Suppressor macrophage treated with lipopolysaccharide for 4 hours (primary cell): ENCODE measurements around the gene CIBAR2.
A peak's percentile ranks its signal among the peaks of the same experiment; 100 is the strongest.

Experiments
- DNase-seq: peaks from one replicate; pipeline ENCODE4 v3.0.0-alpha.2; 2020

The CIBAR2 gene

DNA sequence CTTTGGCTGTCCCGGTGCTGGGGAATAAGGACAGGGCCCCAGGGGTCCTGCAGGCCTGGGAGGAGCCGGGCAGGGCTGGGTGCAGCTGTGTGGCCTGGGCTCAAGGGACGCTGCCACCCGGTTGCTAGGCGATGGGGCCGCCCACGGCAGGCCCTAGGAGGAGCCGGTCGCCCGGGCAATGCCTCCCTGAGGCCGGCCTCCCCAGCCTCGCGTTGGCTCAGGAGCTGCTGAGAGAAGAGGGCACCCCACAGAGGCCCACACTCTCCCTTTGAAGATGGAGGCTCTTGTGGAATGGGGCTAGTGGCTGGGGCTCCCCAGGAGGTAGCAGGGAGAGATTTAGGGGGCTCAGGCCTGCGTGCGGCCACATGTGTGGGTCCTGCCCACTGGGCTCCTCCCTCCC, at the start of gene CIBAR2:
TSS of gene CIBAR2 (minus strand) at position 109 of the 400 bp plus-strand sequence. CDS start 120 bp downstream, outside the sequence.
- DNase-seq = no peak

DNA sequence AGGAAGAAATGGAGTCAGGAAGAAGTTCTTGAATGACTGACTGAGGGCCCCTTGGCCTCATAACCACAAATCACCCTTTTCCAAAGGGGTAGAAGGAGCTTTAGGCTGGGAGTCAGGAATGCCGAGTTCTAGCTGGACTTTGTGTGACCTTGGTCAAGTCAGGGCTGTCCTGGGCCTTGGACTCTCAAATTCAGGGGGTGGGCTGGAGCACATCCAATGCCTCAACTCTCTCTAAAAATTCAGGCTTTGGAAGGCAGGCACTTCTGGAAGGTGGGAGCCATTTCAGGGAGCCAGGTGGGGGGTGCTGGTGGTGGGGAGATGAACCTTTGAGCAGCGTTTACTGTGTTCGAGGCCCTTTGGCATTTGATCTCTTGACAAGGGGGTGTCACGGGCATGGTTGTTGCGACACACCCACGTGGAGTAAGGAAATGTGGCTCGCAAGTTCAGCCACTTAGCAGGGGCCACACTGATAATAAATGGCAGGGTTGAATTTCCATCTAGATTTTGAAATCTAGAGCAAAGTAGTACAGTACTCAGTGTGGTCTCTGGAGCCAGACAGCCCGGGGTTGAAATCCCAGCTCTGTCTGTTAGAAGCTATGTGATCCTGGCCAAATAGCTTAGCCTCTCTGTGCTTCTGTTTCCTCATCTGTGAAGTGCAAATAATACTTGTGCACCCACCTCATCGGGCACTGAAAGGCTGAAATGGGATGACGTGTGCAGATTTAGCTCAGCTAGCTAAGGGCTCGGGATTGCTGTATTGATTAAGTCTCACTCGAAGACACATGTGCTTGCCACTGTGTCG, 47.1 kb upstream of the CIBAR2 start:
- no peak for DNase-seq

DNA sequence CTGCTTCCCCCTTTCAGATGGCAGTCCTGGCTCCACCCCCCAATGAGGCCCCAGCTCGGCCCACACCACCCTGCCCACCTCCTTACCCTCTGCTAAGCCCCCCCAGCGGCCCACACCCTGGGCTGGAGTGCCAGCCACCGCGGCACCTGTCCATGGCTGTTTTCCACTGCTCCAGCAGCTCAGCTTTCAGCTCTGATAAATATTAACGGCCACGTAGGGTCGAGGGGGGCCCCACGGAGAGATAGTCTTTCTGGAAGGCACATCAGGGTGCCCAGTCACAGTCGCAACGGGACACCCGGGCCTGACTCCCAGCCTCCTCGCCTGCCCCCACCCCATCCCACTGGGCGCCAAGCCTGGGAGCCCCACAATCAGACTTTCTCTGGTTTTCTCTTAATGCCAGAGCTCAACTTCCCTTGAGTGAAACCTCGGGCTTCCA, 46.5 kb upstream of the CIBAR2 start:
- no peak for DNase-seq

DNA sequence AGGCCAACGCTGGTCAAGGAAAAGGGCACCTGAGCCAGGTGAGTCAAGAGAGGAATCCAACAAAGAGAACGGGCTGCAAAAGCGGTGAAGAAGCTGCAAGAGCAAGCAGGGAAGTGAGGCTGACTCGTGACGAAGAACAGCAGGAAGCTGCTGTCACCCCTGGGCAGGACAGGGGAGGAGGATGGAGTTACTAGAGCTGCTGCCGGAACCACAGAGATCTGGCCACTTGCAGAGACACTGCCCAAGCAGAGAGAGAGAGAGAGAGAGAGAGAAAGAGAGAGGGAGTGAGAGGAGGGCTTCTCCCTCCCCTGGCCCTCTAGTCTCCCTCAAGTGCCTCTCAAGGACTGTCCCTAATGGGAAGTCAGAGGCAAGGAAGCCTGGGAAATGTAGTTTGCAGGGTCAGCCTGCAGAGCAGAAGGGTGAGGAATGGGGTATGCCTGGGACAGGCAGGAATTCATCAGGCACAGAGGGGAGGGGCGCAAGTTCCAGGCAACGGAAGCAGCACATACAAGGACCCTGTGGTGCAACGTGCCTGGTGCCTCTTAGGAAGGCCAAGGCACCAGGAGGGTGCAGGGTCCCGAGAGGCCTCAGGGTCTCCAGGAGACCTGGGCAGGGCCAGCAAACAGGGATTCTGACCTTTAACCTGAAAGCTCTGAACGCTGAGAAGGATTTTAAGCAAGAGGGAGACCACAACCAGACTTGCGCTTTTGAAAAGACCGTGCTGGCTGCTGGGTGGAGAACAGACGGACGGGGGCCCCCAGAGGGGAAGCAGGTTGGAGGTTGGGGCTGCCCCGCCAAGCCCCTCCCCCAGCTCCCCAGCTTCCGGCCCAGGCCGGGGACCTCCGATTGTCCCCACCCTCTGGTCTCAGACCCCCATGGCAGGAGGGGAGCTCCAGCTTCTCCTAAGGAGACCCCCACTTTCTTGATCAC, 45.8 kb upstream of the CIBAR2 start:
- peak; percentile 54 for DNase-seq

DNA sequence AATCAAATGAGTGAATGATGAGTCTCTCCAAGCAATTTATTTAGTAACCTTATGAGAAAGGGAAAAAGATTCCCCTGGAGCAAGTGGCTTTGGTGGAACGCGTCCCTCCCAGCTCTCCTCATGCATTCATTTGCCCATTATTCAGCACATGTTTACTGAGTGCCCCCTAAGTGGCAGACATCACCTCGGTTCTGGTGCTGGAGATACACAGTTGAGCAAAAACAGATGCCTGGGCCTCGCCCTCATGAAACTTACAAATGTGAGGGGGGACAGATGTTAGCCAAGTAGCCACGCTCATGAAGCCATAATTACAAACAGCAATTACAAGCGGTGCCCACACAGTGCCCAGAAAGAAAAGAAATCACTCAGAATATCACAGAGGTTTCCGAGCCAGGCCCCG, 45.1 kb upstream of the CIBAR2 start:
- no peak for DNase-seq

DNA sequence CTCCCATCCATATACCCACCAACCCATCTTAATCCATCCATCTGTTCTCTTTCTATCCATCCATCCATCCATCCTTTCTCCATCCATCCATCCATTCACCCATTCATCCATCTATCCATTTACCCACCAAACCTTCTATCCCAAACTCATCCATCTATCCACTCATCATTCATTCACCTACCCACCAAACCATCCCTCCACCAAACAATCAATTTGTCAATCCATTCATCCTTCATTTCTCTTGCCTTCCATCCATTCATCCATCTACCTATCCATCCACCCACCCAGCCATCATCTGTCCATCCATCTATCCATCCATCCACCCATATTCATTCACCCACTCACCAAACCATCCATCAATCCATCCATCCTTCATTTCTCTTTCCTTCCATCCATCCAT, 44.6 kb upstream of the CIBAR2 start:
- no peak for DNase-seq

DNA sequence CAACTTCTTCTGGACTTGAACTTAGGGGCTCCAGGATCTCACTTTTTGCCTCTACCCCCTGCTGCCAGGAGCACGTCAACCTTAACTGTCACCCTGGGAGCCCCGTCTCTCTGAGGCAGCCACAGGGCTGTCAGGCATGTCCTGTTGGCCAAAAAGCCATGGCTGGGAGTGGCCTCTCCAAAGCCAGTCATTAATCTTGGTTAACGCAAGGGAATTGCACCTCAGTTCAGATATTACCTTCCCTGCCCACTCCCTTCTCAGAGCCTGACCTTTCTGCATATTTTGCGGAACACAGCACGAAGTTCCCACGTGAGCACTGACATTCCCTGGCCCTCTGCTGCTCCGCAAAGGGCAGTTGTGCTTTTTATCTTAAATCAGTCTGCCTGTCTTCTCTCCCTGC, 44.2 kb upstream of the CIBAR2 start:
- no peak for DNase-seq

DNA sequence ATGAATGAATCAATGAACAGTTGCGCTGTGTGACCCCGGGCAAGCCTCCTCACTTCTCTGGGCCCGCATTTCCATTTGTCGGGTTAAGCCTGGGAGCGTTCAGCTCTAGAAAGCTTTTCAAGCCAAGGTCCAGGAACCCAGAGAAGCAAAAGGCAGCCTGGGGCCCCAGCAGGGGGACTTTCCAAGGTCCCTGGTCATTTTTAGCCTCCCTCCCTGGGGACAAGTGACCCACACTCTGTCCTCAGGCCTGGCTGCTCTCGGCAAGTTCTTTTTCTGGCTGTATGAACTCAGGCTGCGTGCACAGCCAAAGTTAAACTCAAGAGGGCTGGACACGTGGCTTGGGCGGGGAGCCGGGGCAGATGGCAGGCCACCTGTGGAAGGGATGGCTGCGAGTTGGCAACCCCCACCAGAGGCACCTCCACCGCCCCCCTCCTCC, 41.4 kb upstream of the CIBAR2 start:
- no peak for DNase-seq

DNA sequence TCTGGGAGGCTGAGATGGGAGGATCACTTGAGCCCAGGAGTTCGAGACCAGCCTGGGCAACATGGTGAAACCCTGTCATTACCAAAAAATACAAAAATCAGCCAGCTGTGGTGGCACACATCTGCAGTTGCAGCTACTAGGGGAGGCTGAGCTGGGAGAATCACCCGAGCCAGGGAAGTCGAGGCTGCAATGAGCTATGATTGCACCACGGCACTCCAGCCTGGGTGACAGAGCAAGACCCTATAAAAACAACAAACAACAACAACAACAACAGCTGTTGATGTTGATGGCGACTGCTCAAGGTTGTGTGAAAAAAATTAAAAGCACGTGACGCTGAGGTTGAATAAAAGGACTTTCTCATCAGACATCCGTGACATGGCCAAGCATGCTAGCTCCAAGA, 40.8 kb upstream of the CIBAR2 start:
- no peak for DNase-seq

DNA sequence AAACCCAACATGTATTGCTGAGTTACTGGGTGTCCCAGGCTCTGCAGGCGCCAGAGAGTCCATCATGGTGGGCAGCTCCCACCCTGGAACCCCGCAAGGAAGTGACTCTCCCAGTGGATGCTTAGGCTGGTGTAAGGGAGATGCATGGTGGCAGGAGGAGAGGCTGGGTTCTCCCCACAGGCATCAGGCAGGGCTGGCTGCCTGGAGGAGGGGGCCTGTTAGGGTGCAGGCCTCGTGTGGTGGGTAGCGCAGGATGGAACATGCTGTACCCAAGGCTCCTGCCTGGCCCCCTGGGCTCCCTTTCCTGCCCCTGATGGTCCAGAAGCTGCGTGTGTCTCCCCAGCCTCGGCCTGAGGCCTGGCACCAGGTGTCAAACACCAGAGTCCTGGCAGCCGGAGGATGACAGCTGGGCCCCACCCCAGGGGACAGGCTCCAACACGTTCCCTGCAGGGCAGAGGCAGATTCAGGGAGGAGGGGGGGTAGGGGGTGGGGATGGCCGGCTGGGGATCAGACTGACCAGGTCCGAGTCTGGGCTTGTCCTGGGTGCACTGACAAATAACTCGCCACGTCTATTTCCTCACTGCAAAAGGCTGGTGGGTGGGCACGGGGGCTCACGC, 40.2 kb upstream of the CIBAR2 start:
- DNase-seq = no peak

DNA sequence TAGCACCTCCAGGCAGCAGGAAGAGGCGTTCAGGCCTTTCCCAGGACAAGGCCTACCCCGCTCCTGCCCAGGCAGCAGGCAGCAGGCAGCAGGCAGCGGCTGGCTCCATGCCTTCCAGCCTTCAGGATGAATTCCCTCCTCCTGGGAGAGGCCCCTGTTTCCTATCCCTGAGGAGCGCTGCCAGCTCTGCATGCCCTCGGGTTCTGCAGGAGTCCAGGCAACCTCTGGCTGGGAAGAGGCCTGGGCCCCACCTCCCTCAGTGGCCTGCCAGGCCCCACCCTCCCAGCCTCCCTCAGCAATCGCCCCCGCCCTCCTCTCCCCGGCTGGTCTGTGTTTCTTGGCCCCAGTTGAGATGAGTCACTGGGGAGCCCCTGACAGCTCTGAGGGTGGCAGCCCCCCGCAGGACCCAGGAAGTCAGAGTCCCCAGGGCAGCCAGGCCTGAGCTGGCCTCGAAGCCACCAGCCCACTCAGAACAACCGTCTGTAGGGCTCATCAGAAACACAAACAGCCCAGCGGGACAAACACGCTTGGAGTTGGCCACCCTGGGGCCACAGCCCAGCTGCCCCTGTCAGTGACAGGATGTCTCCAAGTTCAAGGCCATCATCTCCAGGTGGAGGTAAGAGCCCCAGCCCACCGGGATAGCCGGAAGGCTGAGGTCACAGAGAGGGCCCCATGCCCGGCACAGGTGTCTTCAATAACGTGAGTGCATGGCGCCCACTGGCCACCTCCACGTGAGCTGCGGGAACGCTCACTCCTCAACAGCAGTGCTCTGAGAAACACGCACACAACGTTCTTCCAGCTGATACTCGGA, 39.5 kb upstream of the CIBAR2 start:
- DNase-seq = no peak

DNA sequence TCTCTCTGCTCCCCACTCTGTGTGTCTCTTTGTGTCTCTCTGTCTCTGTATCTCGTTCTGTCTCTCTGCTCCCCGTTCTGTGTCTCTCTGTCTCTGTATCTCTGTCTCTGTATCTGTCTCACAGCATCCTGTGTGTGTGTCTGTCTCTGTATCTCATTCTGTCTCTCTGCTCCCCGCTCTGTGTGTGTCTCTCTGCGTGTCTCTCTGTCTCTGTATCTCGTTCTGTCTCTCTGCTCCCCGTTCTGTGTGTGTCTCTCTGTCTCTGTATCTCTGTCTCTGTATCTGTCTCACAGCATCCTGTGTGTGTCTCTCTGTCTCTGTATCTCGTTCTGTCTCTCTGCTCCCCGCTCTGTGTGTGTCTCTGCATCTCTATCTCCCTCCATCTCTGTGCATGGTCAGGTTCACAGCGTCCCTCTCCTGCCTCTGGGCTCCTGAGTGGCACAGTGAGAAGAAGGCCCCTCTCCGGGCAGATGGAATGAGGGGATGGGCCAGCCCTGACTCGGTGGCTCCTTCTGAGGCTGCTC, 38.9 kb upstream of the CIBAR2 start:
- no peak for DNase-seq

DNA sequence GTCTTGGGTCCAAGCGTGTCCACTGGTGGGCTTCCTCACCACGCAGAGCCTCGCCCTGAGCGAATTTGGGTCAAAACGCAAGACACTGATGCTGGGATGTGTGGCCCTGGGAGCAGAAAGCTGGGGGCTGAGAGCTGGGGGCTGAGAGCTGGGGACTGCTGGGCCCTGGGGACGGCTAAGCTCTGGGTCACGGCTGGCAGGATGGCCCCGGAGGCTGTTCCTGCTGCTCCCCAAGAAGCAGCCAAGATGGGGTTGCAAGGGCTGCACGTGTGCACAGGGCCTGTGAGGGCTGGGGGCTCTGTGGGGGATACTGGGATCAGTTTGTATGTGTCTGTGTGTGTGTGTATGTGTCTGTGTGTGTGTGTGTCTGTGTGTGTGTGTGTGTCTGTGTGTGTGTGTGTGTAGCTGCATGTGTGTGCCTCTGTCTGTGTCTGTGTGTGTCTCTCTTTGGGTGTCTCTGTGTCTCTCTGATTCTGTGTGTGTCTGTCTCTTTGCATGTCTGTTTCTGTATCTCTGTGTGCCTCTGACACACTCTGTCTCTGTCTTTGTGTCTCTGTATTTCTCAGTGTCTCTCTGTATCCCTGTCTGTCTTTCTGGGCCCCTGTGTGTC, 38.2 kb upstream of the CIBAR2 start:
- no peak for DNase-seq

DNA sequence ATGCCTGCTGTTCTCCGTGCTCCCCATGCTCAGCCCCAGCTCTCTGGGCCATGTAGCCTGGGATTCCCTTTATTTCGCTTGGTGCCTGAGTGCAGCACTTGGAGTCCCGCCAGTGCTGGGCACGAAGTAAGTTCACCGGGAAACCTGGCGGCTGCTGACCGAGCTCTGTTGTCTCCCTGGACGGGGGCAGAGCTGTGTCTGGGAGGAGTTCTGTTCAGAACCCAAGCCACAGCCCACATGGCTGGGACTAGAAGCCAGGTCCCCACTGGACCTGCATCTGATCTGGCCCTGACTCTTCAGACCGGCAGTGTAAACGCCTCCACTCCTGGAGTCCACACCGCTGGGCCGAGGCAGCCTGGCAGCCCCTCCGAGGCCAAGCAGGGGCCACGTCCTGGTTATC, 37.5 kb upstream of the CIBAR2 start:
- no peak for DNase-seq

DNA sequence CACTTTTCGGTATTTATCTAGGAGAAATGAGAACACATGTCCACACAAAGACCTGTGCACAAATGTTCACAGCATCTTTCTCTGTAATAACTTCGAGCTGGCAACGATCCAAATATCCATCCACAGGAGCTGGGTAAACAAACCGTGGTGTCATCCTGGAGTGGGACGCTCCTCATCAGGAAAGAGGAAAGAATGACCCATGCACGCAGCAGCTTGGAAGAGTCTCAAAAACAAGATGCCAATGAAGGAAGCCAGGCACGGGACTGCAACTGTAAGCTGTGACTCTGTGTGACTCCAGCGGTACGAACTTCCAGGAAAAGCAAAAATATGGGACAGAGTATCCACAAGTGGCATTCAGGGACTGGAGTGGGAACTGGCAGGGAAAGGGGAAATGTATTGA, 36.7 kb upstream of the CIBAR2 start:
- no peak for DNase-seq

DNA sequence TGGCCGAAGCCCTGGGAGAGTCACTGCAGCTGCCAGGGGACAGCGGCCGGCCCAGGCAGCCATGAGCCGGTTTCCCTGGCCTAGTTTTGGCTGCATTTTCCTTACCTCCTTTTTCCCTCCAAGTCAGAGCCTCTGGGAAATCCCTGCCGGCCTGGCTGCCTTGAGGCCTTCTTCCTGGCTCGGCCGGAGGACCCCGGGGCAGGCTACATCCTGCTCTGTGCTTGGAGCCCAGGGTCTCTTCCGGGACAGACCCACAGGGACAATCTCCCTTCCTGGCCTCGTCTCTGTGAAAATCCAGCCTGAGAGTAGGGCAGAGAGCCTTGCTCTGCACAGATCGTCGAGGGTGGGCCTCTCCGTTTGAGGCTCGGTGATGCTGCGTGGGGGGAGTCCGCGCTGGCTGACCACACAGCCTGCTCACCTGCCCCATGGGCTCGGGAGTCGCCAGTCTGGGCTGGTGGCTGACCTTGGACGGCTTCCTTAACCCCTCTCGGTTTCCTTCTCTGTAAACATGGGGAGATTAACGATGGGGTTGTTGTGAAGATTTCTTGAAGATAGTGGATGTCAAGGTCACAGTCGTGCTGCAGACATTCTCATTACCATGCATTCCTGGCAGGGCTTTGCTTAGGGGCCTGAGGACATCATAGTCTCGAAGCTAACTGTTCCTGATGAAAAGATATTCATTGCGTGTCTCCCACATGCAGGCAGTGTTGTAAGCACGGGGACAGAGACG, 34.8 kb upstream of the CIBAR2 start:
- no peak for DNase-seq

DNA sequence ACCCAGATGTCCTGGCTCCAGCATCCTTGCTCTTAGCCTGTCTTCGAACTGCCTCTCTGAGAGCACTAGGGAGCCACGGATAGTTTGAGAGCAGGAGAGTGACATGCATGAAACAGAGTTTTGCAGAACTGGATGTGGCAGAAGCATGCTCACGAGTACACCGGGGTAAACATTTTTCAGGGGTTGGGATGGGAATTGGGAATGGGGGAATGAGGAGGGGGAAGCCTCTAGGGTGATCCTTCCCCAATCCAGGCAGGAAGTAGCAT, 34.2 kb upstream of the CIBAR2 start:
- no peak for DNase-seq

DNA sequence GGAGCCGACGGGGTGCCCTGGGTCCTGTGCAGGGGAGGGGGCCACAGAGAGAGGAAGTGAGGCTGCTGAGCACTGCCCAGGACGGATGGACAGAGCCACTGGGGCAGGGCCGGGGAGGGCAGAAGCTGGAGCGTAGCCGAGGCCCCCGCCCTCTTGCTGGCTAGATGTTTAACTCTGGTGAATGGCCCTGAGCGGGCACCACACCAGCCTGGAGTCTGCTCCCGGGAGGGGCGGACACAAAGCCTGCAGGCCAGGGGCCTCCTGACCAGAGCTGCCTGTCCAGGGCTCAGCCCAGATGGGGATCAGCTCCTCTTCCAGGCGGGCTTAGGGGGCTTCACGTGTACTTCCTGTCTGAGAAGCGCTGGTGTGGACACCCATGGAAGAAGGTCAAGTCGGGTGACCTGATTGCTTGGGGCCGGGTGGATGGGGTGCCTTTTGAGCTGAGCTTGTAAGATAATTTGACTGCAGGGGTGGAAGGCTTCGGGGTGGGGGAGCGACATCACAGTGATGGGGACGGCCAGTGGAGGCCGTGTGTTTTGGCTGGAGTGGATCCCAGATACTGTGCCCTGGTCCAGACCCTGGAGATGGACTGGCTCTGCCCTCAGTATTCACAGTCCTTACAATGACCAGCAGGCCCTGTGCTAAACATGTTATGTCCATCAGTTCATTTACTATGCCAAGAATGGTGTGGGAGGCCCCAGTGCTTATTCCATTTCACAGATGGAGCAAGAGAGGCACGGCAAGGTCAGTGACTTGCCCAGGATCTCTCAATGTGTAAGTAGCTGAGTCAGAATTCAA, 33.7 kb upstream of the CIBAR2 start:
- DNase-seq = no peak

DNA sequence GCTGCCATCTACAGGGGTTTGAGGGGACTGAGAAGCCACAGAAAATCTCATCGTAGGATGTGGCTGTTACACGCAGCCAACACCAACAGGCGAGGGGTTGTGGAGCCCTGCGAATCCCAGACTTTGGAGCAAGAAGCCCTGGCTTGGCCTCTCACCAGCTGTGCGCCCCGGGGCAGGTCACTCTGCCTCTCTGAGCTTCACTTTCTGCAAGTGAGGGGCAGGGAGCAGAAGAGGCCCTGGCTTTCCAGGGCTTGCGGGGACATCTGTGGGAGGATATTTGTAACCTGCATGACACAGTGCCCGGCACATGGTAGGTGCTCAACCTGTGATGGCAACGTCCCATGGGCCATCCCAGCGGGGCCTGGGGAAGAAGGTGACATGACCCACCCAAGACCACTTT, 32.9 kb upstream of the CIBAR2 start:
- no peak for DNase-seq
